22Rv1 (cell line): ENCODE data around the gene SLC22A1.
A peak's percentile ranks its signal among the peaks of the same experiment; 100 is the strongest.
"Not testable (repeated sequence)": the region's sequence is repeated elsewhere in the genome, so short reads cannot be mapped to it uniquely, and the experiment has no call there.

Experiments
- H3K27ac ChIP-seq: fragments of 450-650 bp; 2 replicates; pipeline ENCODE4 v1.5.1; 2017
- CTCF ChIP-seq: fragments of 450-650 bp; IDR thresholded peaks from 2 replicates; pipeline ENCODE4 v1.5.1; 2017; ENCODE audit warnings: mild to moderate bottlenecking
- ZFX ChIP-seq: fragments of 450-650 bp; IDR thresholded peaks from 2 replicates; pipeline ENCODE4 v1.6.1; 2017; ENCODE audit warnings: antibody characterized with exemption, borderline replicate concordance

SLC22A1 gene

DNA sequence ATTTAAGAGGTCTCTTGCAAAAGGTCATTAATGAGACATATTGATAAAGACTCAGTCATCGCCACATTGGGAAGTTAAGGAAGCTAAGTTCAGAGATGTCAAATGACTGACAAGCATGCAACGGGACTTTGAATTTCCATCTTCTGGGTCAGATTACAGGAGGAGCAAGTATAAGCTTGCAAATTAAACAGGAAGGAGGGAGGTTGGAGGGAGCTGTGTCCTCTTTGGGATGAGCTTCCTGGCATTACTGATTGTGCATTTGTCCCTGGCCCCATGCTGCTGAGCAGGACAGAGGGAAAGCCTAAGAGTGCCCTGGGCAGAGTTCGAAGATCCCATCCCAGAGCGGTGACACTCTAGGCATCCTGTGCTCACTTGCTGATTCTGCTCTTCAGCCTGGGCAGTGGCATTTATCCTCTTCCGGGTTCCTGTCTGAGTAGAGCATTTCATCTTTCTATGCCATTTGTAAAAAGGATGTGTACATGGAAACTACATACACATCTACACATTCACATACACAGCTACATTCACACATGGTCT is 40.5 kb downstream of the SLC22A1 start:
- TF ChIP-seq ZFX (no peak), CTCF (no peak)
- no peak overlapping the region for H3K27ac ChIP-seq

DNA sequence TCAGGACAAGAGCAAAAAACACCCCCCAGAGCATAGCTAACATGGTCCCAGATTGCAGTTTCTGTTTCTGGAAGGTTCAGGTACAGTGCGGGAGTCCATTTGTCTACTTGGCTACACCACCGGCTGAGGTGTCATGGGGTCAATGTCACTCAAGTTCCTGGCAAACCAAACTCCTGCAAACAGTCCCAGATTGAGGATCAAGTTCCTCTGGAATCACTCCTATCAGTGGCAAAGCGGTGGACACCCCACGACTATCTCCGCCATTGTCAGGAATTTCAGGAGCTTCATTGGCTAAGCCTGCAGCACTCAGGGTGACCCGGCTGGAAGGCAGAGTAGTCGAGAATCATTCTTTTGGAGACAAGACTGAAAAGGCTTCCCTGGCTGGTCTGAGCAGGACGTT is 41.8 kb downstream of the SLC22A1 start:
- H3K27ac ChIP-seq, result no peak overlapping the region
- TF ChIP-seq ZFX (no peak), CTCF (no peak)

DNA sequence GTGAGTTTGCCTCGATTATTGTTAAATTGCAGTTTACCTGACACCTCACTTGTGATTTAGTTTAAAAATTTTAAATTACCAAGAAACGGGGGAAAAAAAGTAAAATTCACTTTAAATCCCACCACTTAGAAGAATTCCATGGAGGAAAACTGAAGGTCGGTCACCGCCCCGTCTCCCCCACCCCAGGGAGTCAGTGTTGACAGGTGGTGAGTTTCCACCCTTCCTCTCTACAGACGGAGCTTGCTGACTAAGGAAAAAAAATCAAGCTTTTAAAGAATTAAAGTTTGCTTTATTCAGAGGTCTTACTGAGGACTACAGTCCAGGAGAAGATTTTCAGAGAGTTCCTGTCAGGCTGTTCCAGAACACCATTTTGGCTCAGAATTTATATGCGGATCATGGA is 42.3 kb downstream of the SLC22A1 start:
- no peak overlapping the region for H3K27ac ChIP-seq
- TF ChIP-seq ZFX (no peak), CTCF (no peak)

- not testable (repeated sequence) for H3K27ac ChIP-seq
Observed at GRCh38 chr6:160165928-160166327, 44.3 kb downstream of the SLC22A1 start.

DNA sequence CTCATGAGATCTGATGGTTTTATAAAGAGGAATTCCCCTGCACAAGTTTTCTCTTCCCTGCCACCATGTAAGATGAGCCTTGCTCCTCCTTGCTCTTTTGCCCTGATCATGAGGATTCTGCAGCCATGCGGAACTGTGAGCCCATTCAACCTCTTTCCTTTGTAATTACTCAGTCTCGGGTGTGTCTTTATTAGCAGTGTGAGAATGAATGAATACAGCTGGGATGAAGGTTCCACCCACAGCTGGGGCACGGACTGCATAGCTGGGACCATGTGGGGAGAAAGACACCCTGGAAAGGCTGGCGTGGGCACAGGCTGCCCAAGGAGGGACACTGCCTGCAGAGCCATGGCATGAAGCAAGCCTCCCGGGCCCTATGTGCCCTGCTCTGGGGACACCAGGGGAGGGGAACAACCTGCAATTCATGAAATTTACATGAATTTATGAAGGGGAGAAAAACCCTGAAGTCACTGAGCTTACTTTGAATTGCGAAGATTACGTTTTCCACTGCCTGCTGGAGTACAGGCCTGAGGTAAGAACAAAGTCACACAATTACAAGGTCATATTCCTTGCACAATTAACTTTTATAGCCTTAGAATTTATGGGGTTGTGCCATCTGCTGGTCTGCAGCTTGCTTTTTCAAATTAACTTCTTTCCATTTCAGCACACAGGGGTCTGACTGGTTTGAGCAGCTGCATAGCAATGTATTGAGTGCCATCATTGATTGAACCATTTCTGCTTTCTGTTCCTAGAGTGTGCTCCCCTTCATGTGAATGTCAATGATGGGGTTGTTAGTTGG is 46.2 kb downstream of the SLC22A1 start:
- TF ChIP-seq CTCF (peak; percentile 7; the same call in 1 of the 2 replicates), ZFX (no peak)
- H3K27ac ChIP-seq, result no peak overlapping the region

DNA sequence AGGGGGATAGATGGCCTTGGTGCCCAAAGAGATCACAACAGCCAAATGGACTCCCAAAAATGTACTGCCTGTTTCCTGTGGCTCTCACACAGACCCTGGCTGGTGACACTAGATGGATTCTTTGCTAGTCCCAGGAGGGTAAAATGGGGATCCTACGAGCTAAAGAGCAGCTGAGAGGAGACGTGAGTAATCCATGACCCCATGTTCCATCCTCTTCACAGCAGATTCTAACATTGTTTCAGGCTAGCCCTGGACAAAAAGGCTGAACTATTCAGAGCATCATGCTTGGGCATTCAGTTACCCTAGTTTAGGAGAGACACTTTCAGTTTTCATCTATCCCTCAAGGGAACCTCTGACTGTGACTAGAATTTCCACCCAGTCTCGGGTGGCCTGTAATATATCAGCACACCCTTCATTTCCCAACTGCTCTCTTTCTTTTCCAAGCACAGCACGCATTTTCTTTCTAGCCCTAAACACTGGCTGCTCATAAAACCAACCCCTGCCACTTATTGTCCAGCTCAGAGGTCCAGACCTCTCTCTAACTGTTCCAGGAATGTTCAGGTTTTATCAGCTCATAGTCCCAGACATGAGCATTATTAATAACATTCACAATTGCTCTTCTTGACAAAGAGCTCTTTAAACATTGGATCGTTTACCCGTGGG is 48.5 kb downstream of the SLC22A1 start:
- no peak overlapping the region for H3K27ac ChIP-seq
- TF ChIP-seq ZFX (no peak), CTCF (no peak)

DNA sequence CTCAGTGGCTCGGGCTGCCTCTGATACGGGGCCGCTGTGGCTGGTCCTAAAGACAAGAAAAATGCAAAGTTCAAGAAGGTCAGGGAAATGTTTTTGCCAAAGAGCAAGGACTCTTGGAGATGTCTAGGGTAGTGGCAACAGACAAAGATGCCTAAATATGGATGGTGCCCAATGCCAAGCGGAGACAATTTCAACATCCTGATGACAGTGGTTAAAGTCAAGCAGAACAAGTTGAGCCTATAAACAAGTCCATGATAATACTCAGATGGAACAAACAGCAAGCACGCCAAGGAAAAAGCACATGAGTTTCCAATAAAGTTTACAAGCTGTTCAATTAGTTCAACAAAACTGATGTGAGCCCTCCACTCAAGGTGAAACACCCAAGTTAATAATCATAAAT is 51.1 kb downstream of the SLC22A1 start:
- H3K27ac ChIP-seq, result no peak overlapping the region
- no peak for TF ChIP-seq ZFX
- TF ChIP-seq CTCF, result no peak
